Activated CD4-positive, alpha-beta T cell treated with anti-CD3 and anti-CD28 coated beads for 36 hours (primary cell): ENCODE results near the gene RNF41. TPM values are rescaled to one million over a fixed set of nuclear protein-coding genes. Genes with fewer than 3 reads are reported as not detected.
A peak's percentile ranks its signal among the peaks of the same experiment; 100 is the strongest.

ENCODE experiments used
- ATAC-seq: fragments of 200-7000 bp; cut with Tn5 transposase; one replicate; pipeline ENCODE4 v1.10.0; 2021; ENCODE audit warnings: mild to moderate bottlenecking, moderate library complexity
- CTCF ChIA-PET: fragments of 350-600 bp; sonication (Branson Sonifier 250); formaldehyde crosslinking; loops from one replicate; lab custom pipeline; 2021; ENCODE audit warnings: antibody characterized with exemption; lab: Charles Lee
- POLR2A ChIA-PET: fragments of 350-600 bp; sonication (Branson Sonifier 250); formaldehyde crosslinking; loops from one replicate; lab custom pipeline; 2021; ENCODE audit warnings: antibody characterized with exemption, inconsistent platforms; lab: Charles Lee
- DNase-seq: peaks from one replicate; pipeline ENCODE4 v3.0.0-alpha.2; 2020
- H3K27ac Mint-ChIP-seq: one replicate; pipeline ENCODE4 v1.8.0; 2021; ENCODE audit warnings: mixed read lengths
- H3K27me3 Mint-ChIP-seq: one replicate; pipeline ENCODE4 v1.8.0; 2021; ENCODE audit warnings: mixed read lengths
- H3K36me3 Mint-ChIP-seq: one replicate; pipeline ENCODE4 v1.8.0; 2021; ENCODE audit warnings: low read depth, mixed read lengths
- H3K4me1 Mint-ChIP-seq: one replicate; pipeline ENCODE4 v1.8.0; 2021; ENCODE audit warnings: mixed read lengths
- H3K4me3 Mint-ChIP-seq: one replicate; pipeline ENCODE4 v1.8.0; 2021; ENCODE audit warnings: mild to moderate bottlenecking, moderate library complexity, mixed read lengths
- H3K9me3 Mint-ChIP-seq: one replicate; pipeline ENCODE4 v1.8.0; 2021; ENCODE audit warnings: low read depth, mixed read lengths
- intact Hi-C, 2 experiments: fragments of 100-400 bp; cut with DNase I in 1 of 2; cut with micrococcal nuclease in 1 of 2; formaldehyde crosslinking; loops; one replicate each; pipeline versions ENCODE4 v1.14.2 to v1.15.1; 2022 to 2024; cut with DNase I, micrococcal nuclease
- total RNA-seq, 2 experiments: library from RNA; stranded (reverse); gene quantifications; one replicate each; pipeline ENCODE4 v1.2.3, GENCODE V29; 2021

RNF41 gene
- total RNA-seq, 2 experiments from 2014 or later: 25.2 to 28.8 TPM

- Mint-ChIP-seq H3K27ac (peak overlapping the region; percentile 72), H3K9me3 (no peaks in the 10 kb centered on the region), H3K27me3 (no peaks in the 10 kb centered on the region), H3K4me3 (peak overlapping the region; percentile 81), H3K36me3 (peaks cover 5% of the 10 kb centered on the region), H3K4me1 (peaks cover 16% of the 10 kb centered on the region)
- ChIA-PET POLR2A (interaction anchor here (2.1 kb wide), 1 partner anchor 37 kb away, joined by 4 read pairs; the partner anchor contains the start of gene RNF41), CTCF (interaction anchor here (0.6 to 3.2 kb wide), 18 partner anchors 11 to 205 kb away, joined by 3 to 26 read pairs (median 4); partner anchors contain the start of genes PA2G4 and RNF41)
- ATAC-seq (peak; percentile 11), DNase-seq (no peak)
- intact Hi-C loops: loop anchor here (1.0 to 10.0 kb wide), 15 partner anchors 8 to 514 kb away; partner anchors contain the start of genes NABP2 (in 2 of the 2), CS (in 1 of the 2), GDF11 (in 1 of the 2) and MYL6B (in 1 of the 2)
Observed at GRCh38 chr12:56258820-56259183, 37.1 kb upstream of the RNF41 start.

DNA sequence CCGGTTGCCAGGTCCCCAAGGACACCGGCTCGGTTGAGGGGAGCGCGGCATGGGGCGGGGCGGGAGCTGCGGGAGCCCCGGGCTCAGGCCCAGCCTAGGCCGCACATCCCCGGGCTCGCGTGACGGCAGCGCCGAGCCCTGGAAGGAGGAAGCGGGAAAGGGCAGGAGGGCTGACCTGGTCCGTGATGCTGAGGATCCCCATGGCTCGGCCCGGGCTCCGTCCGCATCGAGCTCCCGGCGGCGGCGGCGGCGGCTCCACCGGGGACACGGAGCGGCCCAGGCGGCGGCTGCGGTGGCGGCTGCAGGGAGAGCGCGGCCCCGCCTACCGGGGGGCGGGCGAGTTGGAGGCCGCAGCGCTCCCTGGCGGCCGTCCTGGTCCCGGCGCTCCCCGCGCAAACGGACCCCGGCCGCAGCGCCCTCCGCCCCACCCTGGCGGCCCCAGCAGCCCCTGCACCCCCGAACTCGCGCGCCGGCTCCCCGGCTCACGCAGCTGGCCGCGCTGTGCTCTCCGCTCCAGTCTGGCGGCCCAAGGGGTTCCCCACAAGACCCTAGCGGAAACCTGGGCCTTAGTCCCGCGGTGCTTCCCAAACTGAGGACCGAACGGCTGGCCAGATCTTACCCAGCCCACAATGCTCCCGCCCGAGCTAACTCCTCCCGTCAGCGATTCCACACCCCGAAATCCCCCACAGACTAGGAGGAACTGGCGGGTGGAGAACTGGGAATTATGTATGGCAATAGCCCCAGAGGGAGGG lies 36.5 kb upstream of the RNF41 start, which contains the start of gene ANKRD52:
ANKRD52 (minus strand) TSS at position 317 of the 752 bp plus-strand sequence; CDS start at position 202, 115 bp downstream.
- Mint-ChIP-seq H3K4me1 (peaks cover 16% of the 10 kb centered on the region), H3K27ac (peak within 1 kb of the TSS; percentile 72), H3K36me3 (peaks cover 9% of the 10 kb centered on the region), H3K27me3 (no peaks in the 10 kb centered on the region), H3K4me3 (peak within 1 kb of the TSS; percentile 83), H3K9me3 (no peaks in the 10 kb centered on the region)
- peak; percentile 90 for DNase-seq
- intact Hi-C loops: loop anchor here (1.0 to 10.0 kb wide), 15 partner anchors 9 to 513 kb away; partner anchors contain the start of genes NABP2 (in 2 of the 2), CS (in 1 of the 2), GDF11 (in 1 of the 2) and MYL6B (in 1 of the 2)
- ChIA-PET CTCF (interaction anchor here (0.6 to 3.2 kb wide), 26 partner anchors 10 to 1087 kb away, joined by 3 to 26 read pairs (median 4); partner anchors contain the start of genes COQ10A, ESYT1, IL23A and PA2G4), POLR2A (interaction anchor here (0.7 to 2.1 kb wide), 3 partner anchors 8 to 191 kb away, joined by 4 read pairs; partner anchors contain the start of genes RNF41 and TIMELESS)
- ATAC-seq: peak; percentile 92

GRCh38 chr12:56257491-56258067 lies 35.9 kb upstream of the RNF41 start:
- Mint-ChIP-seq H3K27ac (peak overlapping the region; percentile 27), H3K27me3 (no peaks in the 10 kb centered on the region), H3K4me1 (peaks cover 16% of the 10 kb centered on the region), H3K36me3 (peaks cover 15% of the 10 kb centered on the region), H3K9me3 (no peaks in the 10 kb centered on the region), H3K4me3 (peak overlapping the region; percentile 83)
- intact Hi-C loops: loop anchor here (1.0 to 10.0 kb wide), 15 partner anchors 10 to 513 kb away; partner anchors contain the start of genes NABP2 (in 2 of the 2), CS (in 1 of the 2), GDF11 (in 1 of the 2) and MYL6B (in 1 of the 2)
- ATAC-seq: no peak
- DNase-seq: peak; percentile 29
- POLR2A ChIA-PET: interaction anchor here (0.7 to 2.1 kb wide), 4 partner anchors 9 to 192 kb away, joined by 3 to 4 read pairs (median 4); partner anchors contain the start of genes COQ10A, RNF41 and TIMELESS
- CTCF ChIA-PET: interaction anchor here (0.6 to 3.2 kb wide), 22 partner anchors 10 to 207 kb away, joined by 3 to 26 read pairs (median 4); partner anchors contain the start of genes COQ10A, ESYT1, PA2G4 and RNF41

DNA sequence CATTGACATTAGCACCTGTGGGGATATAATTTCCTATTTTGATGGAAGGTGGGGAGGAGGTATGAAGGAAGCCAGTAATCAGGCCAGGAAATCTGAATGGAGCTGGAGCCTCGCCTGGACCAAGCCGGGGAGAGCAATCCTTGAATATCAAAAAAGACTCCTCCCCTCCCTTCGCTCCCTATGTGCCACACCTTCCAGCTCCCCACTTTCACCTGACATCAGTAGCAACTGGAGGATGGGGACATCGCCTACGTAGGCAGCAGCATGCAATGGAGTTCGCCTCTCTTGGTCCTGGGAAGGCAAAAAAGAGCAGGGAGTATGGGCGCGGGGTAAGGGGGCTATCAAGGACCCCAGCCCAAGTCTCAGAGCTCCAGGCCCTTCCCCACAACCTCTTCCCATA lies 35.3 kb upstream of the RNF41 start:
- Mint-ChIP-seq H3K27me3 (no peaks in the 10 kb centered on the region), H3K9me3 (no peaks in the 10 kb centered on the region), H3K4me1 (peaks cover 16% of the 10 kb centered on the region), H3K27ac (no peak overlapping the region), H3K4me3 (peak overlapping the region; percentile 83), H3K36me3 (peaks cover 18% of the 10 kb centered on the region)
- ChIA-PET POLR2A (interaction anchor here (1.4 to 2.1 kb wide), 2 partner anchors 10 to 36 kb away, joined by 3 to 4 read pairs; partner anchors contain the start of genes COQ10A and RNF41), CTCF (interaction anchor here (0.6 to 3.2 kb wide), 14 partner anchors 9 to 205 kb away, joined by 3 to 26 read pairs (median 4); partner anchors contain the start of genes COQ10A, PA2G4, RNF41 and SMARCC2)
- ATAC-seq (no peak), DNase-seq (no peak)
- intact Hi-C loops: loop anchor here in 1 of 2 experiments (5.0 to 10.0 kb wide), 2 partner anchors 190 to 512 kb away; partner anchors contain the start of genes GDF11 and TIMELESS

DNA sequence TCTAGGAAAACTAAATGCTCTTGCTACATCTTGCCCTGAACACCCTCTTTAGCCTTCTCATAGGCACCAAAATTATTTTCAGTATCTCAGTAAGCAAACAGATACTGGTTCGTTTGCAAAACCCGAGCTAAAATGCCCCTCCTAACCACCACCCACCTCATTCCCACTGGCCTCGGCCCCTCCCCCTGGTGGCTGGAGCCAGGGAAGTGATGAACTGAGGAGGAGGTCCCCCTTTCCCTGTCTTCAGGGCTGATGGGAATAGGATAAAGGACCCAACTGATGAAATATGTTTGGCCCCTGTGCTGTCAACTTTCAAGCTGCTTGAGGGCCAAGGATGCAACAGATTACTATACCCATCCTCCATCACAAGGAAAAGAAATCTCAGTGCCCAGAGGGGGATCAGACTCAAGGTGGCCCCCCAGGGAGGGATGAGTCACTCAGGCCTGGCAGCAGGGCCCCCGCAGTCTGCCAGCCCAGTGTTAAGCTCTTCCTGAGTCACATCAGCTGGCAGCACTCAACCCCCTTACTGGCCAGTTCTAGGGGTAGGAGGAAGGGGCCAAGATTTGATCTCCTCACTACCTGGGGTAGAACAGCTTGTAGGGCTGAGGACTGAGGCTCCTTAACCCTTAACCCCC lies 34.7 kb upstream of the RNF41 start:
- H3K36me3 Mint-ChIP-seq: peaks cover 20% of the 10 kb centered on the region
- intact Hi-C loops: loop anchor here in 1 of 2 experiments (5.0 to 10.0 kb wide), 2 partner anchors 191 to 512 kb away; partner anchors contain the start of genes GDF11 and TIMELESS
- H3K4me1 Mint-ChIP-seq: peaks cover 16% of the 10 kb centered on the region
- no peak overlapping the region for H3K27ac Mint-ChIP-seq
- H3K9me3 Mint-ChIP-seq: no peaks in the 10 kb centered on the region
- H3K27me3 Mint-ChIP-seq: no peaks in the 10 kb centered on the region
- DNase-seq (no peak), ATAC-seq (no peak)
- peak overlapping the region; percentile 83 for H3K4me3 Mint-ChIP-seq
- ChIA-PET CTCF (interaction anchor here (0.6 to 3.2 kb wide), 13 partner anchors 9 to 260 kb away, joined by 3 to 26 read pairs (median 3); partner anchors contain the start of genes COQ10A, IL23A, RNF41 and SMARCC2), POLR2A (interaction anchor here (1.4 kb wide), 1 partner anchor 10 kb away, joined by 3 read pairs; the partner anchor contains the start of gene COQ10A)

GRCh38 chr12:56255671-56256070 lies 33.9 kb upstream of the RNF41 start:
- DNase-seq: no peak
- H3K36me3 Mint-ChIP-seq: peaks cover 20% of the 10 kb centered on the region
- H3K27ac Mint-ChIP-seq: no peak overlapping the region
- no peak for ATAC-seq
- no peaks in the 10 kb centered on the region for H3K9me3 Mint-ChIP-seq
- H3K4me3 Mint-ChIP-seq: no peak overlapping the region
- peaks cover 16% of the 10 kb centered on the region for H3K4me1 Mint-ChIP-seq
- ChIA-PET POLR2A (no interaction called here), CTCF (interaction anchor here (0.7 to 1.4 kb wide), 3 partner anchors 12 to 259 kb away, joined by 3 to 9 read pairs (median 3); partner anchors contain the start of genes SMARCC2 and SUOX)
- intact Hi-C loops: loop anchor here in 1 of 2 experiments (5.0 to 10.0 kb wide), 2 partner anchors 192 to 511 kb away; partner anchors contain the start of genes GDF11 and TIMELESS
- no peaks in the 10 kb centered on the region for H3K27me3 Mint-ChIP-seq

DNA sequence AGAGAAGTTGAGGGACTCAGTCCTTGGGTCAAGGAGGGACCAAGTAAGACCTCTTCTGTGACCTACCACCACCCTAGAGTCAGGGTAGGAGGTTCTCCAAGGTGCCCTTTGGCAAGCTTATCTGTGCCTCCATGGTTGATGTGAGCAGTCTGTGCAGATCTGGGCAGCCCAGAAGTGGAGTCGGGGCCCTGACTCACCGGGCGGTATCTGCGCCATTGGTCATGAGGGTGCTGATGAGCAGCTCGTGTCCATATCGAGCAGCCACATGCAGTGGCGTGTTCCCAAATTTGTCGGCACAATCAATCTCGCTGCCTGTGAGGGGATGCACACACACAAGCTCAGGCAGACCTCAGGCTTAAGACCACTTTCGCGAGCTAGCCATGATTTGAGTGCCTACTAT lies 31.4 kb upstream of the RNF41 start:
- POLR2A ChIA-PET: interaction anchor here (0.6 kb wide), 1 partner anchor 179 kb away, joined by 3 read pairs; no protein-coding TSS in a partner anchor
- Mint-ChIP-seq H3K4me3 (no peak overlapping the region), H3K9me3 (no peaks in the 10 kb centered on the region), H3K4me1 (peaks cover 9% of the 10 kb centered on the region), H3K36me3 (peaks cover 23% of the 10 kb centered on the region), H3K27ac (no peak overlapping the region), H3K27me3 (no peaks in the 10 kb centered on the region)
- ATAC-seq: no peak
- CTCF ChIA-PET: interaction anchor here (0.8 to 1.4 kb wide), 3 partner anchors 33 to 98 kb away, joined by 3 to 4 read pairs (median 3); partner anchors contain the start of gene SMARCC2
- intact Hi-C loops: loop anchor here in 1 of 2 experiments (10.0 kb wide), 1 partner anchor 508 kb away; the partner anchor contains the start of gene GDF11
- DNase-seq: no peak

DNA sequence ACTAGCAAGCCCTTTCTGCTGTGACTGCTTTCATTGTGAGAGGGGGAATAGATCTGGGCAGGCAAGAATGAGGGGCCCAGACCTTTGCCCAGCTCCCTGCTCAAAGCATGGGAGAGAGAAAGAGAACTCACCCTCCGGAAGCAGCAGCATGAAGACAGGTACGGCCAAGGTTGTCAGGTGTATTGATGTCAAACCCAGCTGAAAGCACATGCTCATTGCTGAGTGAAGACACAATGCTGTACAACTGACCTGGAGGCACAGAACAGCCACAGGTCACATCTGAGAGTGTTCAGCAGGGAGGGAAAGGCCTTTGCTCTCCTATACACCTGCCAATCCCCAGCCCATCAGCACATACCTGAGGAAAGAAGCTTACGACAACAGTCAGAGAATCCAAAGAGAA lies 30.9 kb upstream of the RNF41 start:
- intact Hi-C loops: loop anchor here in 1 of 2 experiments (10.0 kb wide), 1 partner anchor 508 kb away; the partner anchor contains the start of gene GDF11
- no peak for ATAC-seq
- H3K4me1 Mint-ChIP-seq: peaks cover 9% of the 10 kb centered on the region
- no peak overlapping the region for H3K27ac Mint-ChIP-seq
- no peak for DNase-seq
- no peaks in the 10 kb centered on the region for H3K9me3 Mint-ChIP-seq
- H3K36me3 Mint-ChIP-seq: peaks cover 25% of the 10 kb centered on the region
- H3K27me3 Mint-ChIP-seq: no peaks in the 10 kb centered on the region
- no peak overlapping the region for H3K4me3 Mint-ChIP-seq
- ChIA-PET CTCF (interaction anchor here (0.8 to 1.4 kb wide), 3 partner anchors 32 to 99 kb away, joined by 3 to 4 read pairs (median 3); partner anchors contain the start of gene SMARCC2), POLR2A (interaction anchor here (0.6 kb wide), 1 partner anchor 180 kb away, joined by 3 read pairs; no protein-coding TSS in a partner anchor)

DNA sequence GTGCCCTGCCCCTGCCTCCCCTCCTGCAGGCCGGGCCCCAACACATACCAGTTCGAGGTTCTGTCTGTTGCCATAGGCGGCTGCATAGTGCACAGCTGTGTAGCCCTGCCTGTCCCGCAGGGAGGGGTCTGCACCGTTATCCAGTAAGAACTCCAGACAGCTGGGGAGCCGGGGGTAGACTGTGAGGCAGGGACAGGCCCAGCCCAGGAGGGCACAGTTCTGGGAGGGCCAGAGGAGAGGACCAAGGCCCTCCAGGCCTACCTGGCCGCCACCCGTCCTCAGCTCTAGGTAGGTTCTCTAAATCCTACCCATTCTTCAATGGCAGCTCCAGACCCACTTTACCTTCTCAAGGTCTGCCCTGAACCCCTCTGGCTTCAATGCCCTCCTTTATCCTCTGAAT lies 27.0 kb upstream of the RNF41 start:
- H3K36me3 Mint-ChIP-seq: peaks cover 35% of the 10 kb centered on the region
- intact Hi-C loops: no loop called here
- ChIA-PET CTCF (interaction anchor here (0.7 to 1.5 kb wide), 4 partner anchors 15 to 215 kb away, joined by 3 to 5 read pairs (median 4); no protein-coding TSS in a partner anchor), POLR2A (no interaction called here)
- no peaks in the 10 kb centered on the region for H3K27me3 Mint-ChIP-seq
- H3K4me1 Mint-ChIP-seq: no peaks in the 10 kb centered on the region
- no peak overlapping the region for H3K4me3 Mint-ChIP-seq
- DNase-seq (no peak), ATAC-seq (no peak)
- no peak overlapping the region for H3K27ac Mint-ChIP-seq
- no peaks in the 10 kb centered on the region for H3K9me3 Mint-ChIP-seq
